ENCODE results near the gene DMXL2. TPM values are rescaled to one million over a fixed set of nuclear protein-coding genes. Genes with fewer than 3 reads are reported as not detected.

DMXL2 gene
- total and polyA plus RNA-seq, 2 experiments from 2014 or later, result 6.1 to 61.1 TPM

DNA sequence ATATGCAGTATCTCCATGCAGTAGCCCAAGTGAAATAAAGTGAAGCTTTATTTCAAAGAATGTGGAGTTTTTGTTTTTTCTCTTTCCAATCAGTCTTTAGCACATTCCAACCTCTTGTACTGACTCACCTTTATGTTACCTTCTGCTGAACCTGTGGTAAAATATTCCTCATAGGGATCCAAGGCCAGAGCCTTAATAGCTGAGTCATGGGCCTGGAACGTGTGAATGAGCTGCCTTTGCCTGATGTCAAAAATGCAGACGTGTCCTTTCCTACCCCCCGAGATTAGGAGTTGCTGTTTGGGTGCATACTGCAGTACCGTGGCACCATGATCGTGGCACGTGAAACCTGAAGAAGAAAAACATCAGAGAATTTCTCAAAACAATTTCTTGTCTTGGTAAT, 172.6 kb downstream of the DMXL2 start (continued):
- TF ChIP-seq, protein P1, sequence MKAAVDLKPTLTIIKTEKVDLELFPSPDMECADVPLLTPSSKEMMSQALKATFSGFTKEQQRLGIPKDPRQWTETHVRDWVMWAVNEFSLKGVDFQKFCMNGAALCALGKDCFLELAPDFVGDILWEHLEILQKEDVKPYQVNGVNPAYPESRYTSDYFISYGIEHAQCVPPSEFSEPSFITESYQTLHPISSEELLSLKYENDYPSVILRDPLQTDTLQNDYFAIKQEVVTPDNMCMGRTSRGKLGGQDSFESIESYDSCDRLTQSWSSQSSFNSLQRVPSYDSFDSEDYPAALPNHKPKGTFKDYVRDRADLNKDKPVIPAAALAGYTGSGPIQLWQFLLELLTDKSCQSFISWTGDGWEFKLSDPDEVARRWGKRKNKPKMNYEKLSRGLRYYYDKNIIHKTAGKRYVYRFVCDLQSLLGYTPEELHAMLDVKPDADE (IDR thresholded peaks at IDR 0.05), result no peak
- TF ChIP-seq ZNF114 (CRISPR knock-in tag; IDR thresholded peaks at IDR 0.05) (no peak), JUNB (IDR thresholded peaks at IDR 0.05; ENCODE audit: unreplicated experiment) (no peak), ZNF331 (CRISPR knock-in tag; IDR thresholded peaks at IDR 0.05; ENCODE audit: low read depth) (no peak), POLR2AphosphoS5 (IDR thresholded peaks at IDR 0.05; ENCODE audit: low read depth) (no peak), STAT1 (IDR thresholded peaks at IDR 0.05; ENCODE audit: unreplicated experiment) (no peak), NANOG (IDR thresholded peaks at IDR 0.05; ENCODE audit: borderline replicate concordance) (no peak), EZH2 (IDR thresholded peaks at IDR 0.05; ENCODE audit: low read depth, unreplicated experiment) (no peak)
- TF ChIP-seq, protein P2, sequence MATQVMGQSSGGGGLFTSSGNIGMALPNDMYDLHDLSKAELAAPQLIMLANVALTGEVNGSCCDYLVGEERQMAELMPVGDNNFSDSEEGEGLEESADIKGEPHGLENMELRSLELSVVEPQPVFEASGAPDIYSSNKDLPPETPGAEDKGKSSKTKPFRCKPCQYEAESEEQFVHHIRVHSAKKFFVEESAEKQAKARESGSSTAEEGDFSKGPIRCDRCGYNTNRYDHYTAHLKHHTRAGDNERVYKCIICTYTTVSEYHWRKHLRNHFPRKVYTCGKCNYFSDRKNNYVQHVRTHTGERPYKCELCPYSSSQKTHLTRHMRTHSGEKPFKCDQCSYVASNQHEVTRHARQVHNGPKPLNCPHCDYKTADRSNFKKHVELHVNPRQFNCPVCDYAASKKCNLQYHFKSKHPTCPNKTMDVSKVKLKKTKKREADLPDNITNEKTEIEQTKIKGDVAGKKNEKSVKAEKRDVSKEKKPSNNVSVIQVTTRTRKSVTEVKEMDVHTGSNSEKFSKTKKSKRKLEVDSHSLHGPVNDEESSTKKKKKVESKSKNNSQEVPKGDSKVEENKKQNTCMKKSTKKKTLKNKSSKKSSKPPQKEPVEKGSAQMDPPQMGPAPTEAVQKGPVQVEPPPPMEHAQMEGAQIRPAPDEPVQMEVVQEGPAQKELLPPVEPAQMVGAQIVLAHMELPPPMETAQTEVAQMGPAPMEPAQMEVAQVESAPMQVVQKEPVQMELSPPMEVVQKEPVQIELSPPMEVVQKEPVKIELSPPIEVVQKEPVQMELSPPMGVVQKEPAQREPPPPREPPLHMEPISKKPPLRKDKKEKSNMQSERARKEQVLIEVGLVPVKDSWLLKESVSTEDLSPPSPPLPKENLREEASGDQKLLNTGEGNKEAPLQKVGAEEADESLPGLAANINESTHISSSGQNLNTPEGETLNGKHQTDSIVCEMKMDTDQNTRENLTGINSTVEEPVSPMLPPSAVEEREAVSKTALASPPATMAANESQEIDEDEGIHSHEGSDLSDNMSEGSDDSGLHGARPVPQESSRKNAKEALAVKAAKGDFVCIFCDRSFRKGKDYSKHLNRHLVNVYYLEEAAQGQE (IDR thresholded peaks at IDR 0.05; ENCODE audit: unreplicated experiment), result no peak

DNA sequence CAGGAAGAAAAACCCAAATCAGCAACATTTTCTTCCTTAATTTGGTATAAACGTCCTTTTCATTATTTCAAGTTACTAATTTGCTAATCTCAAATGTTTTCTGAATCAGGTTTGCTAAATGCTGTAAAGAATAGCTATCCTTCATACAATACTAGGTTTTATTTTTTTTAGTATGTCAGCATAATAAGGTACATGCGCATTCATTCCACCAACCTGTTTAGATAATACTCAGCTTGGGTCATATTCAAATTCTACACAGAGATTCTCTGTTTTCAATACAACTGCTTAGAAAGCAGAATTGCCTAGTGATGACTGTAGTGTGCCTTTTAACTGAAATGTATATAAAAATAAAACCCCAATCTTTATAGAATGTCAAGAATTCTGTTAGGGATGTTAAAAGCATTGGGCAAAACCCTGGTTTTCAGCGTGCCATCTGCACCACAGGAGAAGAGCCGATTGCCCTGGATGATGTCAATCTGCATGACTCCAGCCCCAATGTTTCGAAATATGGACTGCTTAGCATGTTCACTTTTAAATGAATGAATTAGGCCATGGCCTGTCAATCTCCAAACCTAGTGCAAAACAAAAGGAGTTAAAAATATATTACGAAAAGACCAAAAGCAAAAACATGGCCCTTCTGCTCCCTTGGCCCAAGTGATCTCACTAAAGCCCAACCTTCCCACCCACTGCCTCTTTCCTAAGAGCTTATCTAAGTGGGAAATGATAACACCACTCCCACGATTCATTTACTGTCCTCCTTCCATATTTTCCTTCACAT, 173.8 kb downstream of the DMXL2 start:
- ATAC-seq, result no peak
- Histone ChIP-seq H3K36me3 (ENCODE audit: insufficient read depth) (no peaks in the 10 kb centered on the region), H2AFZ (no peak overlapping the region), H3K27me3 (ENCODE audit: insufficient read depth) (no peaks in the 10 kb centered on the region), H3K79me2 (replicated peaks; ENCODE audit: insufficient read depth) (no peaks in the 10 kb centered on the region), H3K9me2 (ENCODE audit: insufficient read depth) (no peaks in the 10 kb centered on the region), H3K4me2 (no peak overlapping the region), H3F3A (replicated peaks; ENCODE audit: low read depth) (no peaks in the 10 kb centered on the region), H4K20me1 (replicated peaks; ENCODE audit: insufficient read depth) (no peaks in the 10 kb centered on the region), H3K4me3 (no peak overlapping the region), H3K4me1 (ENCODE audit: insufficient read depth) (0 out of 2 replicates have a peak, but pooled peaks cover 5% of the 10 kb centered on the region), H3K27ac (ENCODE audit: low read depth) (no peak overlapping the region)
- TF ChIP-seq ZNF331 (CRISPR knock-in tag; IDR thresholded peaks at IDR 0.05; ENCODE audit: low read depth) (no peak), ZNF114 (CRISPR knock-in tag; IDR thresholded peaks at IDR 0.05) (no peak), JUNB (IDR thresholded peaks at IDR 0.05; ENCODE audit: unreplicated experiment) (no peak)
- no peaks in the 10 kb centered on the region for H3K9me3 Mint-ChIP-seq
- DNase-seq (ENCODE audit: low spot score), result no peak
- peak overlapping the region; percentile 30; the same call in 1 of the 2 replicates for H3K27ac Mint-ChIP-seq
- H3K4me1 Mint-ChIP-seq, result peaks cover 20% of the 10 kb centered on the region
- peaks cover 7% of the 10 kb centered on the region for H3K27me3 Mint-ChIP-seq (ENCODE audit: insufficient read depth, low read depth, poor library complexity)
- peaks cover 5% of the 10 kb centered on the region; the same call in 1 of the 3 replicates for H3K36me3 Mint-ChIP-seq (ENCODE audit: low read depth)
- no peak overlapping the region for H3K4me3 Mint-ChIP-seq
